SK-N-SH treated with all-trans-retinoic acid at 6 μM for 48 hours (cell line): ENCODE measurements around the gene TPPP.

Source experiments
- ARNTL ChIP-seq: fragments of 450-650 bp; formaldehyde crosslinking; IDR thresholded peaks from 2 replicates; pipeline ENCODE4 v1.5.0; 2020; ENCODE audit warnings: low read depth, mild to moderate bottlenecking, moderate library complexity, borderline replicate concordance
- CSDC2 ChIP-seq: fragments of 250-450 bp; sonication (Bioruptor Pico); IDR thresholded peaks from 2 replicates; pipeline ENCODE4 v1.5.0; 2020; ENCODE audit warnings: mild to moderate bottlenecking, moderate library complexity
- PPARA ChIP-seq: fragments of 250-450 bp; sonication (Bioruptor Pico); IDR thresholded peaks from 2 replicates; pipeline ENCODE4 v1.5.0; 2020; ENCODE audit warnings: mild to moderate bottlenecking, borderline replicate concordance
- TOX ChIP-seq: fragments of 250-450 bp; sonication (Bioruptor Pico); IDR thresholded peaks from 2 replicates; pipeline ENCODE4 v1.8.0; 2021; ENCODE audit warnings: mild to moderate bottlenecking, moderate library complexity, borderline replicate concordance
- ZC3H10 ChIP-seq: fragments of 250-450 bp; sonication (Bioruptor Pico); IDR thresholded peaks from 2 replicates; pipeline ENCODE4 v1.5.1; 2021; ENCODE audit warnings: mild to moderate bottlenecking, moderate library complexity
- ZFP3 ChIP-seq: fragments of 250-450 bp; sonication (Bioruptor Pico); IDR thresholded peaks from 2 replicates; pipeline ENCODE4 v1.5.0; 2020; ENCODE audit warnings: mild to moderate bottlenecking, moderate library complexity
- ZFP30 ChIP-seq: fragments of 450-650 bp; formaldehyde crosslinking; IDR thresholded peaks from 2 replicates; pipeline ENCODE4 v1.5.0; 2022; ENCODE audit warnings: mild to moderate bottlenecking, moderate library complexity
- ZNF70 ChIP-seq: fragments of 450-650 bp; formaldehyde crosslinking; IDR thresholded peaks from 2 replicates; pipeline ENCODE4 v1.5.0; 2020; ENCODE audit warnings: mild to moderate bottlenecking, moderate library complexity
- TF ChIP-seq, protein P1 (sequence below): fragments of 250-450 bp; sonication (Bioruptor Pico); IDR thresholded peaks from 2 replicates; pipeline ENCODE4 v1.8.0; 2020; ENCODE audit warnings: mild to moderate bottlenecking, moderate library complexity, borderline replicate concordance
- TF ChIP-seq, protein P2 (sequence below): fragments of 250-450 bp; sonication (Bioruptor Pico); IDR thresholded peaks from 2 replicates; pipeline ENCODE4 v1.8.0; 2021; ENCODE audit warnings: low read depth, mild to moderate bottlenecking, moderate library complexity, borderline replicate concordance

DNA sequence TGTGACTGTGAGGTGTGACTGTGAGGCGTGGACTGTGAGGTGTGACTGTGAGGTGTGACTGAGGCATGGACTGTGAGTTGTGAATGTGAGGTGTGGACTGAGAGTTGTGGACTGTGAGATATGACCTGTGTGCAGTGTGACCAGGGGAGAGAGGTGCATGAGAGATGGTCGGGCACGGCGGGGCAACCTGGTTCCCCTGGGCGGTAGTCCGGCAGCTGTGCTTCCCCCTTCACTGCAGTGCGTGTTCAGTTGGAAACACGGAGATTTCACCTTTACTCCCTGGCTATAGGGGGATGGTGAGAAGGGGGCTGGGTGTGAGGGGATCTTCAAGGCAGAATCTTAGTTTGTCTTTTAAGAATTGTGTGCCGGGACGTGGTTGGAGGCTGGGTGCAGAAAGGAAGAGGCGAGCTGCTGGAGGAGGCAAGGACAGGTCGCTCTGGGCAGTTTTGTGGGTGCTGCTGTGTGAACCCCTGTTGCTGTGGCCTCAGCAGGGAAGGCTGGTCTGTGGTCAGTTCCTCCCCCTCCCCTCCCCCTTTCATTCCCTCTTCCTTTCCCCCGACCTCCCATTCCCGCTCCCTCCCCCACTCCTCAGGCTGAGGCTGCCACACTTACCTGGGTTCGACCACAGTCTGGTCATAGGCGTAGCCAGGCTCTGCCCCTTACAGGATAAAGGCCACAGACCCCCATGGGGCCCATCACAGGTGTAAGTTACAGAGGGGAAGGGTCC, 41.7 kb downstream of the TPPP start:
- no peak for TF ChIP-seq ZC3H10
- no peak for TF ChIP-seq PPARA (CRISPR knock-in tag)
- TF ChIP-seq TOX (CRISPR knock-in tag): no peak
- TF ChIP-seq ZFP30 (CRISPR knock-in tag): no peak
- TF ChIP-seq ZNF70 (CRISPR knock-in tag): no peak
- no peak for TF ChIP-seq ARNTL (CRISPR knock-in tag)
- no peak for TF ChIP-seq ZFP3 (CRISPR knock-in tag)
- TF ChIP-seq, protein P1, sequence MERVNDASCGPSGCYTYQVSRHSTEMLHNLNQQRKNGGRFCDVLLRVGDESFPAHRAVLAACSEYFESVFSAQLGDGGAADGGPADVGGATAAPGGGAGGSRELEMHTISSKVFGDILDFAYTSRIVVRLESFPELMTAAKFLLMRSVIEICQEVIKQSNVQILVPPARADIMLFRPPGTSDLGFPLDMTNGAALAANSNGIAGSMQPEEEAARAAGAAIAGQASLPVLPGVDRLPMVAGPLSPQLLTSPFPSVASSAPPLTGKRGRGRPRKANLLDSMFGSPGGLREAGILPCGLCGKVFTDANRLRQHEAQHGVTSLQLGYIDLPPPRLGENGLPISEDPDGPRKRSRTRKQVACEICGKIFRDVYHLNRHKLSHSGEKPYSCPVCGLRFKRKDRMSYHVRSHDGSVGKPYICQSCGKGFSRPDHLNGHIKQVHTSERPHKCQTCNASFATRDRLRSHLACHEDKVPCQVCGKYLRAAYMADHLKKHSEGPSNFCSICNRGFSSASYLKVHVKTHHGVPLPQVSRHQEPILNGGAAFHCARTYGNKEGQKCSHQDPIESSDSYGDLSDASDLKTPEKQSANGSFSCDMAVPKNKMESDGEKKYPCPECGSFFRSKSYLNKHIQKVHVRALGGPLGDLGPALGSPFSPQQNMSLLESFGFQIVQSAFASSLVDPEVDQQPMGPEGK (CRISPR knock-in tag): no peak
- TF ChIP-seq, protein P2, sequence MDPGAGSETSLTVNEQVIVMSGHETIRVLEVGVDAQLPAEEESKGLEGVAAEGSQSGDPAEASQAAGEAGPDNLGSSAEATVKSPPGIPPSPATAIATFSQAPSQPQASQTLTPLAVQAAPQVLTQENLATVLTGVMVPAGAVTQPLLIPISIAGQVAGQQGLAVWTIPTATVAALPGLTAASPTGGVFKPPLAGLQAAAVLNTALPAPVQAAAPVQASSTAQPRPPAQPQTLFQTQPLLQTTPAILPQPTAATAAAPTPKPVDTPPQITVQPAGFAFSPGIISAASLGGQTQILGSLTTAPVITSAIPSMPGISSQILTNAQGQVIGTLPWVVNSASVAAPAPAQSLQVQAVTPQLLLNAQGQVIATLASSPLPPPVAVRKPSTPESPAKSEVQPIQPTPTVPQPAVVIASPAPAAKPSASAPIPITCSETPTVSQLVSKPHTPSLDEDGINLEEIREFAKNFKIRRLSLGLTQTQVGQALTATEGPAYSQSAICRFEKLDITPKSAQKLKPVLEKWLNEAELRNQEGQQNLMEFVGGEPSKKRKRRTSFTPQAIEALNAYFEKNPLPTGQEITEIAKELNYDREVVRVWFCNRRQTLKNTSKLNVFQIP (CRISPR knock-in tag): no peak
- no peak for TF ChIP-seq CSDC2 (CRISPR knock-in tag)
